NT2/D1 (cell line): ENCODE data around the gene ATP8B2.

Experiments
- SUZ12 ChIP-seq: IDR thresholded peaks from 2 replicates; pipeline ENCODE4 v1.6.1; 2011; ENCODE audit not compliant: insufficient read length, insufficient read depth; ENCODE audit errors: extremely low read depth
- YY1 ChIP-seq: IDR thresholded peaks from 2 replicates; pipeline ENCODE4 v1.6.1; 2011; ENCODE audit not compliant: insufficient read length, insufficient read depth
- ZNF274 ChIP-seq: IDR thresholded peaks from 2 replicates; pipeline ENCODE4 v1.6.1; 2011; ENCODE audit warnings: mild to moderate bottlenecking, low read depth, low read length

DNA sequence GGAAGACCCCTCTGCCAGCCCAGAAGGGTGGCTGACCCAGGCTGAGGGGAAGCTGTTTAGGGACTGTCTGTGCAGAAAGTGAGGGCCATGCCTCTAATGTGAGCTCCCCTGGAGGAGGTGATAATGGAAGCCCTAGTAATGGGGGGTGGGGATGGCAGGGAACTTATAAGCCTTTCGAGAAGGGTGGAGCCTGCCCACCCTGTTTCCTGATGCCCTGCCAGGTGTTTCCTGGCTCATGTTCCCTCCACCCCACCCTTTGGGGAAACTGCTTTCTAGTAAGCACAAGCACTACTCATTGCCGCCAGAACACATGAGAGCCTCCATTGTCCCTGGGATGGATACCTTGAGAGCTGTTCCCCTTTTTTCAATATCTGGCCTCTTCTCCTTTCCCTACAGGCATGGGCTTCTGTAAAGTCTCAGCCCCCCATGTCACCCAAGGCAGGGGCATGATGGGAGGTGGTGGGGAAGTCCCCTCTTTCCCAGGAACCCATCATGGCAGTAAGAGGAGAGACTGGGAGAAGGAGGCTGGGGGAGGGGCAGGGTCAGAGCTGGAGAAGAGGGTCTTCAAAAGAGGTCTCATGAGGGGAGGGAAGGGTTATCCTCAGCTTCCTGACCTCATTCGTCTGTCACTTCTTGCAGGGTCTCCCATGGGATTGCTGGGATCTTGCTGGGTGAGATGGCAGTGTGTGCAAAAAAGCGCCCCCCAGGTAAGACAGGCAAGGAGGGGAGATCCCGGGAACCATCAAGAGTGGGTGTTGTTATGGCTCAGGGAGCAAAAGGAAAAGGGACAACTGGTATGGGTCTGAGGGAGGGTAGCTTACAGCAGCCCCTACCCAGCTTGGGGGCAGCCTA, 2.4 kb downstream of the ATP8B2 start:
- TF ChIP-seq YY1: no peak
- TF ChIP-seq SUZ12: no peak
- TF ChIP-seq ZNF274: no peak
